GM12874 (cell line): ENCODE measurements around the gene RANBP10.

ENCODE experiments used
- TF ChIP-seq, protein P1 (sequence below): IDR thresholded peaks from 2 replicates; pipeline ENCODE4 v1.5.1; 2011; ENCODE audit warnings: low read depth, mild to moderate bottlenecking, control low read depth, low read length, moderate library complexity; ENCODE audit not compliant: insufficient read depth

The RANBP10 gene

DNA sequence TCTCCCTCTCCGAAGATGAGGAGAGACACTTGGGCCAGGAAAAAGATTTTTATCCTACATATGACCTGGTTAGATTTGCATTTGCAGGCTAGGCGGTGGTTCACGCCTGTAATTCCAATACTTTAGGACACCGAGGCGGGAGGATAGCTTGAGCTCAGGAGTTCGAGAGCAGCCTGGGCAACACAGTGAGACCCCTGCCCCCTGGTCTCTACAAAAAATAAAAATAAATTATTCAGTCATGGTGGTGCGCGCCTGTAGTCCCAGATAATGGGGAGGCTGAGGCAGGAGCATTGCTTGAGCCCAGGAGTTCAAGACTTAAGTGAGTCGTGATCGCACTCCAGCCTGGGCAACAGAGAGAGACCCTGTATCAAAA, 27.9 kb upstream of the RANBP10 start:
- TF ChIP-seq, protein P1, sequence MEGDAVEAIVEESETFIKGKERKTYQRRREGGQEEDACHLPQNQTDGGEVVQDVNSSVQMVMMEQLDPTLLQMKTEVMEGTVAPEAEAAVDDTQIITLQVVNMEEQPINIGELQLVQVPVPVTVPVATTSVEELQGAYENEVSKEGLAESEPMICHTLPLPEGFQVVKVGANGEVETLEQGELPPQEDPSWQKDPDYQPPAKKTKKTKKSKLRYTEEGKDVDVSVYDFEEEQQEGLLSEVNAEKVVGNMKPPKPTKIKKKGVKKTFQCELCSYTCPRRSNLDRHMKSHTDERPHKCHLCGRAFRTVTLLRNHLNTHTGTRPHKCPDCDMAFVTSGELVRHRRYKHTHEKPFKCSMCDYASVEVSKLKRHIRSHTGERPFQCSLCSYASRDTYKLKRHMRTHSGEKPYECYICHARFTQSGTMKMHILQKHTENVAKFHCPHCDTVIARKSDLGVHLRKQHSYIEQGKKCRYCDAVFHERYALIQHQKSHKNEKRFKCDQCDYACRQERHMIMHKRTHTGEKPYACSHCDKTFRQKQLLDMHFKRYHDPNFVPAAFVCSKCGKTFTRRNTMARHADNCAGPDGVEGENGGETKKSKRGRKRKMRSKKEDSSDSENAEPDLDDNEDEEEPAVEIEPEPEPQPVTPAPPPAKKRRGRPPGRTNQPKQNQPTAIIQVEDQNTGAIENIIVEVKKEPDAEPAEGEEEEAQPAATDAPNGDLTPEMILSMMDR = no peak

DNA sequence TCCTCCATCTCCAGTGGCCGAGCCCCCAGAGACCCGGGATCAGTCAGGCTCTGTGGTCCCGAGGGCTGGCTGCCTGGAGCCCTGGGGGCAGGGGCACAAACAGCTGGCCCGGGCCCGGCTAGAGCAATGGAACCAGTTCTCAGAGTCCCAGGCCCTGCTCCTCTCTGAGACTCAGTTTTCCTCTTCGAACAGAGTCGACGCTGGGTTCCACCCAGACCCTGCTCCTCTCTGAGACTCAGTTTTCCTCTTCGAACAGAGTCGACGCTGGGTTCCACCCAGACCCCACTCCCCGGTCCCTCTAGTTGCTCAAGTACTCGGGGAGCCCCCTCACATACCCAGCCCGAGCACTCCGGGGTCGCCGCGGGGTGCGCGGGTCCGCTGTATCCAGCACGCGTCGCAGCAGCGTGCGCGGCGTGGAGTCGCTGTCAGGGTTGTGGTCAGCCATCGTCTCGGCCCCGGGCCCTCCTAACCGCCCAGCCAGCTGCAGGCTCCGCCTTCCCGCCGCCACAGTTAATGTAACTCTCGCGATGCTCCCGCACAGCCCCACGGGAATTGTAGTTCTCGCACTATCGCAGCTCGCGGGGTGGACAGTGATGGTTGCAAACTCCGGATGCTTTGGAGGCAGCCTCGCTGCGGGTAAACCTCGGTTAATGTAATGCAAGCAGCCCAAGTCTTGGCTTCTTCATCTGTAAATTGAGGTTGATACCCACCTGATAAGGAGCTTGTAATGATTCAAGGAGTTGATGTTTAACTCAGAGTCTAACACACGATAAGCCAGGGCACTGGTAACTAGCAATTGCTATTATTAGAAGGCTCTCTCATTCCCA, 27.3 kb upstream of the RANBP10 start:
- TF ChIP-seq, protein P1 = no peak

DNA sequence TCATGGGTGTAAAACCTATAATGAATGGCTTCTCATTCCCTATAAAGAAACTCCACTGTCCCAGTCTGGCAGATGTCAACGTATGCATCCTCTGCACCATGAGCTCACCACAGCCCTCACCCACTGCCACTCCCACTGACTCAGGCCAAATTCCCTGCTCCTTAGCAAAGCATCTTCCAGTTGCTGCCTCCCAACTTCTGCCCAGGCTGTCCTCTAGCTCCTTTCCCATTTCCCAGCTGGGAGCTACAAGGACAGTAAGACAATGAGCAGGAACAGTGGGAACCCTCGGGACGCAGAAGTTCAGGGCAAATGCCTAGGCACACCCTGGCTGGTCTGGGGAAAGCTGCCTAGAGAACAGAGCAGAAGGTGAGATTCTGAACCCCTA, 26.7 kb upstream of the RANBP10 start:
- TF ChIP-seq, protein P1 = no peak

DNA sequence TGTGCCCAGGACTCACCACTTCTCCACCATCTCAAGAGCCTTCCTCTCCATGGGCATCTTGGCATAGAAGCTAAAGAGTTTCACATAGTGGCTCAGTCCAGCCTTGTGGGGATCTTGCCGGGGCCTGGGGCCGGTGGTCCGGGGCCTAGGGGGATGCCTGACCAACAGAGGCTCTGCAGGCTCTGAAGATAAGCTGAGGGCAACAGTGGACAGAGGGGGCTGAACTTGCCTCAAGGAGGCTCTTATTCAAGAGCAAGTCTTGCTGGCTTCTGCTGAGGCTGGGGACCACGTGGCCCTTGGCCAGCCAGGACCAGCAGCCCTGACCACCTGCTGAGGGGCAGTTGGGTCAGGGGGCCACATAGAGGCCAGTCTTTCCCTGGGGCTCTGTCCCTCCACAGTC, 22.3 kb upstream of the RANBP10 start:
- TF ChIP-seq, protein P1 = no peak

DNA sequence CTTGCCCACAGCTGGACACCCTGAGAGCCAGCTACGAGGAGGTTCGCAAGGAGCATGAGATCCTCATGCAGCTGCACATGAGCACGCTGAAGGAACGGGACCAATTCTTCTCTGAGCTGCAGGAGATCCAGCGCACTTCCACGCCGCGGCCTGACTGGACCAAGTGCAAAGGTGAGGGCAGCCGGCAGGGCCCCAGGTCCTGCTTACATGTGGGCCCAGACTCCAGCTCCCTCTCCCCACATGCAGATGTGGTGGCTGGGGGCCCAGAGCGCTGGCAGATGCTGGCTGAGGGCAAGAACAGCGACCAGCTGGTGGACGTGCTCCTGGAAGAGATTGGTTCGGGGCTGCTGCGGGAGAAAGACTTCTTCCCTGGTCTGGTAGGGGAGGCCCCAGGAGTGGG, 19.5 kb upstream of the RANBP10 start:
- TF ChIP-seq, protein P1 = no peak

DNA sequence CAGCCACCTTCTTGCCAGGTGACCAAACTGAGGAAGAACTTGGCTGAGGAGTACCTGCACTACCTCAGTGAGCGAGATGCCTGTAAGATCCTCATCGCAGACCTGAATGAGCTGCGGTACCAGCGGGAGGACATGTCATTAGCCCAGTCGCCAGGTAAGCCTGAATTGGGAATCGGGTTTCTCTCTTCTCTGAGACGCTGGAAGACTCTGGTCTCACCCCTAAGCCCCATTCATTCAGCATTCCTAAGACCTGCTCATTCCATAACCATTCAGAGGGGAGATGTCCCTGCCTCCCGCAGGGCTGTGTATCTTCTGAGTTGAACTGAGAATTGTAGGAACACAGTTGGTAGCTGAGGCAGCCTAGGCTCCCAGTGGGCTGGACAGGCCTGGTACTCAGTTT, 18.8 kb upstream of the RANBP10 start:
- TF ChIP-seq, protein P1 = no peak

DNA sequence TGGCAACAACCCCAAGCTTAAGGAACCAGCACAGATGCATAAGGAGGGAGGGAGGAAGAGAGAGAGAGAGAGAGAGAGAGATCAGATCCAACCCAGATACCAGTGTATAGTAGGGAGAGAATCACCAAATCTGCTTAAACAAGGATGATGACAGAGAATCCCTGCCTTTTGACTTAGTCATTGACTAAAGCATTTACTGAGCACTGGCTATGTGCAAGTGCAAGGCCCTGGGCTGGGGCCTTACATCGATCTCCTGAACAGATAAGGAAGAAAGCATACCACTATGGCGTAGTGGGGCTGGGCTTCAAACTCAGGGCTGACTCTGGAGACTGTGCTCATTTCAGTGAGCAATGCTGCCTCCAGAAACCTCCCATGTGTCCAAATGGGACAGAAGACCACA, 16.2 kb upstream of the RANBP10 start:
- TF ChIP-seq, protein P1 = no peak
